ENCODE measurements around the gene NECTIN1.

Gene NECTIN1

DNA sequence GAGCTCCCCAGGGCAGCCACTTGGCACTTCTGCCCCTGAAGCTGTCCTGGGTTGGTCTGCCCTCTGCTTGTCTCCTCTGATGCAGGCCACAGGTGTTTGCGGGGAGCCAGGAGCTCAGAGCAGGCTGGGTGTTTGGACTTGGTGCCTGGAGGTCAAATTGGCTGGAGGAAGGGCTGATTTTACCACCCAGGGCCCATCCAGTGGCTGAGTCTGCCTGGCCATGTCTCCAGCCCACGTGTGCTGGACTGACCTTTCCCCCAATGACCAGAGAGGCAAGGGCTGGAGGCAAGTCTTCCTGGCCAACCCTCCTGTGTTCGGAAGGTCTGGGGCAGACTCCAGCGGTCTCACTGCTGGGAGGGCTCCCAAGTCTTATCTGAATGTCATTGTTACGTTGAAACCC, 84.0 kb downstream of the NECTIN1 start:
- H3K4me3 ChIP-seq (ENCODE audit: low read depth, low read length) = no peak overlapping the region

DNA sequence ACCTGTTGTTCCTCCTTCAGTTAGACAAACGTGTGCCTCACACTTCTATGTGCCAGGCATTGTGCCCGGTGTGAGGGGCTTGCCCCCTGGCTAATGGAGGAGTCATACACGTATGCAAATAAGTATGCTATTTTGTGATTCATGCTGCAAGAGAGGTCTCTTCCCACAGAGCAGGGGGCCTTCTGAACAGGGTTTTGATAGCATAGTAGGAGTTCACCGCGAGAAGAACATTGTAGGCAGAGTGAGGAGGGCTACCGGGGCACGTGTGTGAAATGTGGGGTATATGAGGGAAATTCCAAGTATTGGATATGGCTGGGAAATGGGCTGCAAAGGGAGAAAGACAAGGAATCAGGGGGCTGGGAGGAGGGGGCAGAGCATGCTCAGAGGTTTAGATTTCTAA, 84.5 kb downstream of the NECTIN1 start:
- no peak overlapping the region for H3K4me3 ChIP-seq (ENCODE audit: low read depth, low read length)

- no peak overlapping the region for H3K4me3 ChIP-seq (ENCODE audit: low read depth, low read length)
Observed at GRCh38 chr11:119643876-119644225, 85.1 kb downstream of the NECTIN1 start.

GRCh38 chr11:119643212-119643875, 85.7 kb downstream of the NECTIN1 start:
- no peak overlapping the region for H3K4me3 ChIP-seq (ENCODE audit: low read depth, low read length)

GRCh38 chr11:119641983-119642745, 86.8 kb downstream of the NECTIN1 start:
- H3K4me3 ChIP-seq (ENCODE audit: low read depth, low read length) = no peak overlapping the region

DNA sequence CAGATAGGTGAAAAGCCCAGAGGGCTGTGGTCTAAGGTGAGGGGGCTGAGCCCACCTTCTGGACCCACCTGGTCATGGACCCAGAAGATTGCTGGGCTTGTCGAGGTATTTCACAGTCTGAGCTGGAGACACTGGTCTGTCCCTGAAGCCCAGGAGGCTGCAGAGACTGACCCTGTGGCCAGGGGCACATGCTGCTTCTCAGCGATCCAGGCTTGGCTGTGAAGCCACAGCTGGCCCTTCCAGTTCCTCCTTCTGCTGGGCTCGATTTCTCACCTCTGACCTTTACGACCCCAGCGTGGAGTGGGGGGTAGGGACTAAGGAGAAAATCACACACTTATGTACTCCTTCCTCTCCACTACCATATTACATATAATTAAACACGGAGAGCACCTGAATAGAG, 88.5 kb downstream of the NECTIN1 start:
- H3K4me3 ChIP-seq (ENCODE audit: low read depth, low read length) = no peak overlapping the region

- no peak overlapping the region for H3K4me3 ChIP-seq (ENCODE audit: low read depth, low read length)
Observed at GRCh38 chr11:119639642-119640205, 89.3 kb downstream of the NECTIN1 start.

DNA sequence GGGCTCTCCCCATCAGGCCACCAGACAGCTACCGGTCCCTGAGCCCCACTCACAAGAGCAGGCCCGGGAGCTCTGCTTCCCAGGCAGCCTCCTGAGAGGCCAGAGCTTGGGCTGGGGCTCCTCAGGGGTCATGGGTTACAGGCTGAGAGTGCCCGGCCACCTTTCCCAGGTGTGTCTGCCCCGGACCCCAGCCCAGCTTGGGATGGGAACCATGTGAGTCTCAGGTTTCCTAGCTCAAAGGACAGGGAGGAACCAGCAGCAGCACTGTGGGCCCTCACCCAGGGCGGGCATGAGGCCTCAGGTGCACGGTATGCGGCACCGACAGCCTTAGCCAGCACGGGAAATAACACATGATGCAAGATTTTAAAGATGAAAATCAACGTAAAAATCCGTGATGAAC, 90.1 kb downstream of the NECTIN1 start:
- H3K4me3 ChIP-seq (ENCODE audit: low read depth, low read length) = no peak overlapping the region

DNA sequence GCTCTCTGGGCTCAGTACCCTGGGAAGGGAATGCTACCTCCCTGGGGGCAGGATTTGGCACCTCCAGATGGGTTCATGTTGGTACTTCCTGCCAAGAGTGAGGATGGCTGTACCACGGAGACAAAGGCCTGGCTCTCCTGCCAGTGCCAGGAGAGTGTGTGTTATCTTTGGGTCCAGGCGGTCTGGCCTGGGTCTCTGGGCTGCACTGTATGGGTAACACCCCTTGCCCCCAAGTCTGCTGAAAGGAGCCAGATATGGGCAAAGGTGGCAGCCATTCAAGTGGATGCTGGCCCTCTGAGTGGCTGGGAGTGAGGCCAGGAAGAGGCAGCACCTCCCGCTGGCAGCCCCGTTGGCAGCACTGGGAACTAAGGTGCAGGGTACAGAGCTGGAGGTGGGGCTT, 91.5 kb downstream of the NECTIN1 start:
- no peak overlapping the region for H3K4me3 ChIP-seq (ENCODE audit: low read depth, low read length)

- H3K4me3 ChIP-seq (ENCODE audit: low read depth, low read length) = no peak overlapping the region
Observed at GRCh38 chr11:119635776-119636175, 93.2 kb downstream of the NECTIN1 start.

DNA sequence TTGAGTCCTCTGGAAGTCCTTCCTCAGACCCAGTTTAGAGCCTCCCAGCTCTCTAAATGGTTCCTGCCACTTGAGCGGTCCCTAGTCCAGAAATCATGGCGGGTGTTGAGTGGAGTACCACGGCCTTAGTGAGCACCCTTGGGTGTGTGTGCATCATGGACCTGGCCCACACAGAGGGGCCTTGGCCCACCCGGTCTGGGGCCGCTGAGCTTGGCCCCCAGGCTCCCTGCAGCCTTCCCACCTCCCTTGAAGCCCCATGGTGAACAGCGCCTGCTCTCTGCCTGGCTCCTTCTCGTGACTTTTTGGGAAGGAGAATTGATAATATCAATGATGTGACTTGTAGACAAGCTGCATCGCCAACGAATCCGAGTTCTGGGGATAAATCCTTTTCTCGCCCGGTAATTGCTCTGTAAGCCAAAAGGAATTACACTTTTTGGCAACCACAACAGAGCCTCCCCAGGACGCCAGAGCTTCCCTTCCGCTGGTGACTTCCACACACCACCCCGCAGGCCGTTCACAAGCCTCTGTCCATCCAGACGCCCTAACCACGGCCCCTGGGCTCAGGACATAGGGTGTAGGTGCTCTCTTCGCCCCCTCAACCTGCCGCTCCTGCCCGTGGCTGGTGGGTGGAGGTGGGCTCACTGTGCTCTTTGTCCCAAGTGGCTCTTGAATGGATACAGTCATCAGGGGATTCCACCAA, 93.8 kb downstream of the NECTIN1 start:
- H3K4me3 ChIP-seq (ENCODE audit: low read depth, low read length) = no peak overlapping the region

DNA sequence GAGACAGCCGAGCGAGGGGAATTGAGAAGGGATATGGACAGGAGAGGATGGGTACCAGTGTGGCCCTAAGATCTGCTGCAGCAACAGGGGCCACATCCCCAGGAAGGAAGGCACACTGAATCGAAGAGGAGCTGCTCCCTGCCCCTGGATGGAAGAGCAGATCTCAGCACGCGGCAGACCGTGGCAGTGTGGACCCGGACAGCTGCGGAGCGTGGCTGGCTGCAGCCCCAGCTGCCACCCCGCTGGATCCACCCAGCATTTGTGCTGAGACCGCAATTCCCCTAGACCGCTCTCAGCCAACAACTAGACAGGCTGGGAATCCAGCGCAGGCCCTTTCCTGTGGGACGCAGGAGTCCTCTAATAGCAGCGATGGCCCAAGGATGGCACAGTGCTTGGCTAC, 94.7 kb downstream of the NECTIN1 start:
- H3K4me3 ChIP-seq (ENCODE audit: low read depth, low read length) = no peak overlapping the region

DNA sequence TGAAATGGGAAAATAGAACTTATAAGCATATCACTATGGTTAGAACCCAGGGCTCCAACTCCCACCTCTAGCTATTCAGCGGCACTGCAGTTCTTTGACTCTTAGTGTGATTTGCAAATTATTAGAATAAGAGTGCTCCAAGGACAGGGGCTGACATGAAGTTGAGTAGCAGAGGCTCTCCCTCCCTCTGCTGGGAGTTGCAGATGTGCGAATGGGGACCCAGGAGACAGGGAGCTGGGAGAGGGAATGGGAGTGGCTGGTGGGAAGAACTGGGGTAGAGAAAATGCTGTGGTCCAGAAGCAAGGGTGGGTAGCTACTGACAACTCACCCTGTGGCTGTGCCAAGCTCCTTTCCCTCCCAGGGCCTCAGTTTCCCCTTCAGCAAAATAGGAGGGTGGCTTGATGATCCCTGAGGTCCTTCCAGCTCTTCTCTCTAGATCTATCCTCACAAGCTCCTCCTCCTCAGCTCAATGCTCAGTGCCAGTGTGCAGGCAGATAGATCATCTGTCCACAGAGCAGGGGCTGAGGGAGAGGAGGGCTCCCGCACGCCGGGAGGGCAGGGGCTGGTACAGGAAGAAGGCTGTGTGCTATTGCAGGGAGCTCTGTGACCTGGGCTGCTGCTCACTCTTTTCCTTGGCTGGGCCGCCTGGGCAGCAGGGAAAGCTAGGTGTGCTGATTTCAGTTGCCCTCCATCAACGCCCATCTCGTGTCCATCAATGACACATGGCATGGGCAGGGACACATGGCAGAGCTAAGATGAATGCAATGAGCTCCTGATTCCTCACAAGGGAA, 99.0 kb downstream of the NECTIN1 start:
- H3K4me3 ChIP-seq (ENCODE audit: low read depth, low read length) = no peak overlapping the region

DNA sequence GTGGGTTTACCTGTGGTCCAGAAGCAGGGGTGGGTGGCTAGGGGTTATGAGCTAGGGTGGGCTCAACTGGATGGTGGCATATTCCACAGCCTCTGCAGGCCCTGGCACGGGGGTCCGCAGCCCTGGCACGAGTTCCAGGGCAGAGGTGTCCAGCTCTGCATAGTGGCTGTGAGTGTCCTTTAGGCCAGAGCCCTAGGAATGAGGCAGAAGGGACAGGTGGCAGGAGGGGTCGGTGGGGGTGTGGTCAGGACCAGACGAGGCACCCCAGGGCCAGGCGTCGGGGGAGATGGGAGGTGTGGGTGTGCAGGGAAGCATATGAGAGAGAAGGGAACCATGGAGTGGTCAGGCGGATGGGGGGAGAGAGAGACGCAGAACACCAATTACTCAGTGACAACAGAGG, 99.9 kb downstream of the NECTIN1 start:
- H3K4me3 ChIP-seq (ENCODE audit: low read depth, low read length) = no peak overlapping the region

DNA sequence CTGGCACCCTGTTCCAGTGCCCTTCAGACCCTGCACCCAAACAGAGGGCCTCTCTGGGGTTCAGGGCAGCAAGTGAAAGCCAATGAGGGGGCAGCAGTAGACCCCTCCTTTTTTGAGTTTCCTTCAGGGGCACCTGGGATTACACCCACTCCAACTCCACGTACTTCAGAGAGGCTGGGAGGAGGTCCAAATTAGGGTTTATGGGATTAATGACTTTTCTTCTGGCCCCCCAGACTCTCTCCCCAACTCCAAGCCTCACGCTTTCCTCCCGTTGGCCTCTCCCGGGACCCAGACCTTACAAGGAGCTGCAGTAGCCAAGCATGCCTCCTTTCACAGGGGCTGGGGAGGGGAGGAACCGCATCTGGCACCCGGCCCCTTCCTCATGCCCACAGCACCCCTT, 101.7 kb downstream of the NECTIN1 start:
- no peak overlapping the region for H3K4me3 ChIP-seq (ENCODE audit: low read depth, low read length)

GRCh38 chr11:119626871-119627270, 102.1 kb downstream of the NECTIN1 start:
- H3K4me3 ChIP-seq (ENCODE audit: low read depth, low read length) = no peak overlapping the region

DNA sequence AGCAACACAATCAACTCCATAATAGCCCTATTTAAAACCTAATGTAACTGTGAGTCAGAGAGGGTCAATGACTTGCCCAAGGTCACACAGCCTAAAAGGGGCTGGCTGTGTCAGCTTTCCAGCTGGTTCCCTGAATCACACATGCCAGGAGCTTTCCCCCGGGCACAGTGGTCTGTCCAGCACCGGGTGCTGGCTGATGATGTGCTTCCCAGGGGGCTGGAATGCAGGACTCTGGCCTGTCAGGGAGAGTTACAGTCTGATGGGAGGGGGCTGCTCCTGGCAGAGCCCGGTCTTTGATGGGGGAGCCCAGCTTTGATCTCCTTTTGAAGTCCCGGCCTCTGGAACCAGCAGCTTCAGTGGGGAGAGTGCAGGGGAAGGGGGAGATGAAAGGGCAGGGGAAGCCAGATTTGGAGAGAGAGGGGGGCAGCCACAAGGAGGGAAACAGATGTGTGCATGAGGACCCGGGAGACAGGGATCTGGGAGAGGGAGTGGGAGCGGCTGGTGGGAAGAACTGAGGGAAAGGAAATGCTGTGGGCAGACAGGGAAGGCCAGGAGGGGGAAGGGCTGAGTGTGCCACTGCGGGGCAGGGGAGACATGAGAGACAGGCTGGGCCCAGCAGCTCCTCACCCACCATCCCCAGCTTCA, 102.7 kb downstream of the NECTIN1 start:
- no peak overlapping the region for H3K4me3 ChIP-seq (ENCODE audit: low read depth, low read length)

GRCh38 chr11:119625206-119625978, 103.6 kb downstream of the NECTIN1 start:
- H3K4me3 ChIP-seq (ENCODE audit: low read depth, low read length) = no peak overlapping the region

DNA sequence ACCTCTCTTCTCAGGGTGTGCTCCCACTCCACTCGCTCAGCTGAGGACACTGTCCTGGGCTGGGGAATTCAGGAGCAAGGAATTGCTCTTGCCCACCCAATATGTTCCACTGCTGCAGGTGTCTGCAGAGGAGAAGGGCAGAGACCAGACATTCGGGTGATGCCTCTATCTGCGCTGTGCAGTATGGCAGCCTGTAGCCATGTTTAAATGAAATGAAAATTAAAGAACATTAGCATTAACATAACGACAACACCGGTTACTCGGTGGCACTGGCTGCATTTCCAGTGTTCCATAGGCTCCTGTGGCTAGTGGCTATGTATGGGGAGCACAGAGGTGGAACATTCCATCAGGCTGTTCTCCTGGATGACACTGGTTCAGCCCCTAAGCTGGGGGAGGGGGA, 104.4 kb downstream of the NECTIN1 start:
- no peak overlapping the region for H3K4me3 ChIP-seq (ENCODE audit: low read depth, low read length)

- H3K4me3 ChIP-seq (ENCODE audit: low read depth, low read length) = no peak overlapping the region
Observed at GRCh38 chr11:119624102-119624615, 104.8 kb downstream of the NECTIN1 start.

Data from iPS-11a (cell line).